ENCODE data around the gene BRSK1.

DNA sequence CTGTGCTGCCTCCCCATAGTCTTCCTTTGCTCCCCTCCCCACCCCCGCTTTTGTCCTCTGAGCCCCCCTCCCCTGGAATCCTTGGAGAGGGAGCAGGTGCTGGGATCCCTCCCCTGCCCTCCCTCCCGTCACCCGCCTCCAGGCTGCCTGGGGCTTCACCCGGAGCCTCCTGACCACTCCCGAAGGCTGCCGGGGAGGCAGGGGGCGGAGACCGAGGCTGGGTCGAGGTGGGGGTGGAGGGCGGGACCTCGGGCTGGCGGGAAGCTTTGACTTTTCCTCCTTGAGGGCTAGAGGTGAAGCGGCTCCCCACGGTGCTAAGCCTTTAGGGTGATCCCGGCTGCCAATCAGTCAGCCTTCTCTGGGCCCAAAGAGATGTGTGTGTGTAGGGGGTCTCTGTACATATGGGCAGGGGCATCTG, 57.4 kb downstream of the BRSK1 start:
- TF ChIP-seq REST (IDR thresholded peaks at IDR 0.05; ENCODE audit: insufficient read depth in 1 of 2, low read depth in 2 of 2, low read length in 2 of 2) (no peak), POLR2AphosphoS5 (IDR thresholded peaks at IDR 0.05; ENCODE audit: low read depth, low read length) (no peak; the same call in 1 of the 2 replicates)
